Measurements from ENCODE around the gene ORC6.

The ORC6 gene

GRCh38 chr16:46731691-46732555, 42.5 kb downstream of the ORC6 start:
- no peak for TF ChIP-seq CTCF (IDR thresholded peaks at IDR 0.05; ENCODE audit: borderline replicate concordance, insufficient read depth, low read depth, low read length)
- H3K4me3 ChIP-seq (ENCODE audit: low read depth, low read length) = no peak overlapping the region

- no peak for TF ChIP-seq CTCF (IDR thresholded peaks at IDR 0.05; ENCODE audit: borderline replicate concordance, insufficient read depth, low read depth, low read length)
- no peak overlapping the region for H3K4me3 ChIP-seq (ENCODE audit: low read depth, low read length)
These were observed 43.1 kb downstream of the ORC6 start for GRCh38 chr16:46732561-46732960.

GRCh38 chr16:46733319-46733830, 43.9 kb downstream of the ORC6 start:
- no peak for TF ChIP-seq CTCF (IDR thresholded peaks at IDR 0.05; ENCODE audit: borderline replicate concordance, insufficient read depth, low read depth, low read length)
- no peak overlapping the region for H3K4me3 ChIP-seq (ENCODE audit: low read depth, low read length)

DNA sequence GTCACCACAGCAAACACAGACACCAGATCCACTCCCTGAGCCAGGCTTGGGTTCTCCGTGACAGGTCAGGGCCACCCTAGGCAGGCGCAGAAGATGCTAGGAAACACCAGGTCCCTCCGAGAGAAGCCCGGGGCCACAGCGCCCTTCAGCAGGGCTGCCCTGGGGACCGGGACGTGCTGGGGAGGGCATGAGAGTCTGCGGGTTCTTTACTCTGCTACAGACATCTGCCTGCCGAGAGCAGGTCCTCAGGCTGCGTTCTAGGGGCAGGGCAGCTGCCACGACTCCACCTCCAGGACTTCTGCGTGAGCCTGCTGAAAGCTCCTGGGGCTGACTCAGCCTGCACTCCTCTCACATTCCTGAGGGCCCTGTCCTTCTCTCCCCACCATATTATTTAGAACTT, 47.2 kb downstream of the ORC6 start:
- H3K4me3 ChIP-seq (ENCODE audit: low read depth, low read length) = no peak overlapping the region
- no peak for TF ChIP-seq CTCF (IDR thresholded peaks at IDR 0.05; ENCODE audit: borderline replicate concordance, insufficient read depth, low read depth, low read length)

GRCh38 chr16:46737621-46738214, 48.3 kb downstream of the ORC6 start:
- TF ChIP-seq CTCF (IDR thresholded peaks at IDR 0.05; ENCODE audit: borderline replicate concordance, insufficient read depth, low read depth, low read length) = no peak
- no peak overlapping the region for H3K4me3 ChIP-seq (ENCODE audit: low read depth, low read length)

- TF ChIP-seq CTCF (IDR thresholded peaks at IDR 0.05; ENCODE audit: borderline replicate concordance, insufficient read depth, low read depth, low read length) = no peak
- no peak overlapping the region for H3K4me3 ChIP-seq (ENCODE audit: low read depth, low read length)
These were observed 50.5 kb downstream of the ORC6 start for GRCh38 chr16:46739934-46740333.
